KOPT-K1 (cell line): ENCODE results near the gene ETNPPL.
"Not testable (repeated sequence)": the region's sequence is repeated elsewhere in the genome, so short reads cannot be mapped to it uniquely, and the experiment has no call there.

Experiments used
- H3K27ac ChIP-seq: fragments of 200-600 bp; sonication (generic); 2 replicates; pipeline ENCODE4 v1.5.1; 2016; ENCODE audit warnings: antibody characterized with exemption, mild to moderate bottlenecking, low read depth, low read length; ENCODE audit not compliant: poor library complexity, severe bottlenecking
- H3K36me3 ChIP-seq: fragments of 200-600 bp; sonication (generic); 2 replicates; pipeline ENCODE4 v1.5.1; 2017; ENCODE audit warnings: antibody characterized with exemption, mild to moderate bottlenecking, low read length, moderate library complexity; ENCODE audit not compliant: insufficient read depth
- H3K9me3 ChIP-seq: fragments of 200-600 bp; sonication (generic); 2 replicates; pipeline ENCODE4 v1.5.1; 2017; ENCODE audit warnings: antibody characterized with exemption, low read length, mild to moderate bottlenecking; ENCODE audit not compliant: insufficient read depth, poor library complexity, severe bottlenecking

Gene ETNPPL

GRCh38 chr4:108731006-108731405 lies 31.8 kb downstream of the ETNPPL start:
- peaks cover 17% of the 10 kb centered on the region for H3K9me3 ChIP-seq
- no peaks in the 10 kb centered on the region for H3K36me3 ChIP-seq
- no peak overlapping the region for H3K27ac ChIP-seq

- Histone ChIP-seq H3K36me3 (no peaks in the 10 kb centered on the region), H3K9me3 (peaks cover 21% of the 10 kb centered on the region), H3K27ac (no peak overlapping the region)
Measured at GRCh38 chr4:108730579-108730978, 32.3 kb downstream of the ETNPPL start.

GRCh38 chr4:108729731-108730130 lies 33.1 kb downstream of the ETNPPL start:
- Histone ChIP-seq H3K27ac (no peak overlapping the region), H3K36me3 (no peaks in the 10 kb centered on the region), H3K9me3 (peaks cover 30% of the 10 kb centered on the region)

- no peaks in the 10 kb centered on the region for H3K36me3 ChIP-seq
- H3K27ac ChIP-seq, result no peak overlapping the region
- H3K9me3 ChIP-seq, result peaks cover 38% of the 10 kb centered on the region
Measured at GRCh38 chr4:108725457-108725856, 37.4 kb downstream of the ETNPPL start.

GRCh38 chr4:108717386-108717785 lies 45.5 kb downstream of the ETNPPL start:
- Histone ChIP-seq H3K9me3 (no peaks in the 10 kb centered on the region), H3K27ac (no peak overlapping the region), H3K36me3 (no peaks in the 10 kb centered on the region)

- Histone ChIP-seq H3K36me3 (no peaks in the 10 kb centered on the region), H3K9me3 (no peaks in the 10 kb centered on the region), H3K27ac (no peak overlapping the region)
Measured at GRCh38 chr4:108716340-108716739, 46.5 kb downstream of the ETNPPL start.

GRCh38 chr4:108714880-108715279 lies 48.0 kb downstream of the ETNPPL start:
- H3K36me3 ChIP-seq, result no peaks in the 10 kb centered on the region
- no peaks in the 10 kb centered on the region for H3K9me3 ChIP-seq
- no peak overlapping the region for H3K27ac ChIP-seq

GRCh38 chr4:108710578-108710977 lies 52.3 kb downstream of the ETNPPL start:
- not testable (repeated sequence) for H3K27ac ChIP-seq, H3K9me3 ChIP-seq, H3K36me3 ChIP-seq

GRCh38 chr4:108709722-108710121 lies 53.1 kb downstream of the ETNPPL start:
- Histone ChIP-seq H3K36me3 (no peaks in the 10 kb centered on the region), H3K27ac (no peak overlapping the region), H3K9me3 (no peaks in the 10 kb centered on the region)

GRCh38 chr4:108709234-108709633 lies 53.6 kb downstream of the ETNPPL start:
- H3K36me3 ChIP-seq, result no peaks in the 10 kb centered on the region
- H3K9me3 ChIP-seq, result no peaks in the 10 kb centered on the region
- no peak overlapping the region for H3K27ac ChIP-seq

GRCh38 chr4:108706289-108706688 lies 56.6 kb downstream of the ETNPPL start:
- Histone ChIP-seq H3K27ac (no peak overlapping the region), H3K36me3 (no peaks in the 10 kb centered on the region), H3K9me3 (no peaks in the 10 kb centered on the region)

- no peak overlapping the region for H3K27ac ChIP-seq
- no peaks in the 10 kb centered on the region for H3K36me3 ChIP-seq
- no peaks in the 10 kb centered on the region for H3K9me3 ChIP-seq
Measured at GRCh38 chr4:108703966-108704365, 58.9 kb downstream of the ETNPPL start.

GRCh38 chr4:108703370-108703769 lies 59.5 kb downstream of the ETNPPL start:
- H3K36me3 ChIP-seq, result no peaks in the 10 kb centered on the region
- no peaks in the 10 kb centered on the region for H3K9me3 ChIP-seq
- H3K27ac ChIP-seq, result peak overlapping the region; percentile 48

- Histone ChIP-seq H3K36me3 (no peaks in the 10 kb centered on the region), H3K27ac (peak overlapping the region; percentile 48), H3K9me3 (no peaks in the 10 kb centered on the region)
Measured at GRCh38 chr4:108702960-108703359, 59.9 kb downstream of the ETNPPL start.

GRCh38 chr4:108700081-108700757 lies 62.6 kb downstream of the ETNPPL start:
- Histone ChIP-seq H3K27ac (no peak overlapping the region), H3K36me3 (no peaks in the 10 kb centered on the region)

GRCh38 chr4:108696160-108696559 lies 66.7 kb downstream of the ETNPPL start:
- H3K9me3 ChIP-seq, result no peaks in the 10 kb centered on the region
- H3K27ac ChIP-seq, result no peak overlapping the region
- no peaks in the 10 kb centered on the region for H3K36me3 ChIP-seq

More at GRCh38 chr4:108700081-108700757, 62.6 kb downstream of the ETNPPL start:
- no peaks in the 10 kb centered on the region for H3K9me3 ChIP-seq
